Fibroblast of the aortic adventitia (primary cell): ENCODE measurements around the gene NLRP11. TPM values are rescaled to one million over a fixed set of nuclear protein-coding genes. Genes with fewer than 3 reads are reported as not detected.

Source experiments
- DNase-seq: peaks from one replicate; pipeline ENCODE4 v3.0.0-alpha.2; 2010; ENCODE audit warnings: low read depth
- H3K4me3 ChIP-seq: 2 replicates; pipeline ENCODE4 v1.5.1; 2011; ENCODE audit warnings: low read depth, mild to moderate bottlenecking, control low read depth, low read length, moderate library complexity
- total RNA-seq: library from RNA; depleted of rRNA; stranded (reverse); fragments of >200 nt; gene quantifications from 2 replicates; pipeline ENCODE4 v1.2.3, GENCODE V29; 2012; ENCODE audit warnings: low replicate concordance
- TF ChIP-seq, protein P1 (sequence below): IDR thresholded peaks from 2 replicates; pipeline ENCODE4 v1.5.1; 2011; ENCODE audit warnings: mild to moderate bottlenecking, low read length, control low read depth, inconsistent platforms; ENCODE audit not compliant: insufficient read depth

Gene NLRP11
- total RNA-seq, 1 donor: not detected

DNA sequence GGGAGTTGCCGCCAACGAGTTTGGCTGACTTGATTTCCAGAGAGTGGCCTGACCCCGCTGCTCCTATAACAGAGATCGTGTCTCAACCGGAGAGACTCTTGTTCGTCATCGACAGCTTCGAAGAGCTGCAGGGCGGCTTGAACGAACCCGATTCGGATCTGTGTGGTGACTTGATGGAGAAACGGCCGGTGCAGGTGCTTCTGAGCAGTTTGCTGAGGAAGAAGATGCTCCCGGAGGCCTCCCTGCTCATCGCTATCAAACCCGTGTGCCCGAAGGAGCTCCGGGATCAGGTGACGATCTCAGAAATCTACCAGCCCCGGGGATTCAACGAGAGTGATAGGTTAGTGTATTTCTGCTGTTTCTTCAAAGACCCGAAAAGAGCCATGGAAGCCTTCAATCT lies 26.2 kb upstream of the NLRP11 start:
- TF ChIP-seq, protein P1, sequence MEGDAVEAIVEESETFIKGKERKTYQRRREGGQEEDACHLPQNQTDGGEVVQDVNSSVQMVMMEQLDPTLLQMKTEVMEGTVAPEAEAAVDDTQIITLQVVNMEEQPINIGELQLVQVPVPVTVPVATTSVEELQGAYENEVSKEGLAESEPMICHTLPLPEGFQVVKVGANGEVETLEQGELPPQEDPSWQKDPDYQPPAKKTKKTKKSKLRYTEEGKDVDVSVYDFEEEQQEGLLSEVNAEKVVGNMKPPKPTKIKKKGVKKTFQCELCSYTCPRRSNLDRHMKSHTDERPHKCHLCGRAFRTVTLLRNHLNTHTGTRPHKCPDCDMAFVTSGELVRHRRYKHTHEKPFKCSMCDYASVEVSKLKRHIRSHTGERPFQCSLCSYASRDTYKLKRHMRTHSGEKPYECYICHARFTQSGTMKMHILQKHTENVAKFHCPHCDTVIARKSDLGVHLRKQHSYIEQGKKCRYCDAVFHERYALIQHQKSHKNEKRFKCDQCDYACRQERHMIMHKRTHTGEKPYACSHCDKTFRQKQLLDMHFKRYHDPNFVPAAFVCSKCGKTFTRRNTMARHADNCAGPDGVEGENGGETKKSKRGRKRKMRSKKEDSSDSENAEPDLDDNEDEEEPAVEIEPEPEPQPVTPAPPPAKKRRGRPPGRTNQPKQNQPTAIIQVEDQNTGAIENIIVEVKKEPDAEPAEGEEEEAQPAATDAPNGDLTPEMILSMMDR: no peak

DNA sequence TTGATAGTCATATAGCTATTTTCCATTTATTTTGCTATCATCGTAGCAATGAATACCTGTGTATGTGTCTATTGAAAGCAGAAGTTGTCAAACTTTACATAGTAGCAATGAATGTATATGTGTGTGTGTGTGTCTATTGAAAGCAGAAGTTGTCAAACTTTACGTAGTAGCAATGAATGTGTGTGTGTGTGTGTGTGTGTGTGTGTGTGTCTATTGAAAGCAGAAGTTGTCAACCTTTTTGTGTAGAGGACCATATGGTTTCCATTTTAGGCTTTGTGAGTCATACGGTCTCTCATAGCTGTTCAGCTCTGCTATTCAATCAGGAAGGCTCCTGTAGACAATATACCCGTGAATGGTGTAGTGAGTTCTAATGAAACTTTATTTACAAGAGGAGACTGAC lies 25.4 kb upstream of the NLRP11 start:
- TF ChIP-seq, protein P1: no peak
- H3K4me3 ChIP-seq: no peak overlapping the region
- DNase-seq: no peak

More for the DNA sequence above, 26.2 kb upstream of the NLRP11 start:
- H3K4me3 ChIP-seq: no peak overlapping the region
- DNase-seq: no peak

DNA sequence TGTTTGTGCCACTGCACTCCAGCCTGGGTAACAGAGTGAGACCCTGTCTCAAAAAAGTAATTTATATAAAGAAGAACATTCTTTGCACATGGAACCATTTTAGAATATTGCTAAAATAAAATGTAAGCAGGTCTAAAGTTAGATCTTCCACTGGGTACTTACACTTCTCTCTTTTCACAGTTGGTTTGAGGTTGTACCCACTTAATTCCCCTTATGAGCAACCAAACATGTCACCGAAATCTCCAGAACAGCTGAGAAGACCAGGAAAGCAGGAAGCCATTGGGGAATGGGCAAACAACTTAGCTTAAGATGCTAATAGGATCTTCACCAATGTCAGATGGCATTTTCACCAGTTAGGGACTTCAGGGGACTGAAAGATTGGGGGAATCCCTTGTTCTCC lies 23.4 kb upstream of the NLRP11 start:
- no peak overlapping the region for H3K4me3 ChIP-seq
- TF ChIP-seq, protein P1: no peak
- no peak for DNase-seq

DNA sequence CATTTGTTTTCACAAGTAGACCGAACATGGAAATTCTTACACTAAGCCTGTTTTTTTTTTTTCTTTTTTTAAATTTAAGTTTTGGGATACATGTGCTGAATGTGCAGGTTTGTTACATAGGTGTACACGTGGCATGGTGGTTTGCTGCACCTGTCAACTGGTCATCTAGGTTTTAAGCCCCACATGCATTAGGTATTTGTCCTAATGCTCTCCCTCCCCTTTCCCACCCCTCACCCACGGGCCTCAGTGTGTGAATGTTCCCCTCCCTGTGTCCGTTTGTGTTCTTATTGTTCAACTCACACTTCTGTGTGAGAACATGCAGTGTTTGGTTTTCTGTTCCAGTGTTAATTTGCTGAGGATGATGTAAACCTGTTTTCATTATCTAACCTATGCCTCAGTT lies 7.1 kb upstream of the NLRP11 start:
- TF ChIP-seq, protein P1: no peak
- no peak overlapping the region for H3K4me3 ChIP-seq
- DNase-seq: no peak

DNA sequence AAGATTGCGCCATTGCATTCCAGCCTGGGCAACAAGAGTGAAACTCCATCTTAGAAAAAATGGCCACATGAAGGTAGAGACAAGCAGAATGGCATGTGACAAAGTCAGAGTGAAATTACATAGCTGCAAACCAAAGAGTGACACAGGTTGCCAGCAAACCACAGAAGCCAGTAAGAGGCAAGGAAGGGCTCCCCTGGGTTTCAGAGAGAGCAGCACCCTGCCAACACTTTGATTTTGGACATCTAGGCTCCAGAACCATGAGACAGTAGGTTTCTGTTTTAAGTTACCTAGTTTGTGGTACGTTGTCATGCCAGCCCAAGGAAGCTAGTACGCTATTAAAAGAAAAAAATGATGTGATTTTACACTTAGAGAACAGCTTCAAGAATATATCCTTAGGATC lies 6.5 kb upstream of the NLRP11 start:
- DNase-seq: no peak
- H3K4me3 ChIP-seq: no peak overlapping the region
- TF ChIP-seq, protein P1: no peak

DNA sequence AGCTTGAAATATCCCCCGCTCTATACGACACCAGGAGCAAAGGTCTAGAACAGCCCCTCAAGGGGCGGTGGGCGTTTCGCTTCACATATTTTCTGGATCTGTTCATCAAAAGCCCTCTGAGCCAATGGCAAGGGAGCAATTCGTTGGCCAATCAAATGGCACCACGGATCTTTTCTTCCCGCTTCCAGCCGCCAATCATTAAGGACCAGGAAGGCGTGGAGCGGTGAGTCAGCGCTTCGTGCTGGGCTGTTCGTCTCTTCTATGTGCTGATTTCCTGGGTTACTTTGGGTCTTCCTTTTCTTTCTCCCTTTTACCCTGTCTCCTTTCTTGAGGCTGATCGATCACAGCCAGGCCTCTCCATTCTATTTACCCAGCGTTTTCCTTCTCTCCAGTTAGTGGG lies 4.5 kb upstream of the NLRP11 start, which contains the start of gene NLRP4:
Gene NLRP4, plus strand, starts transcription at position 201 of the 400 bp plus-strand sequence. CDS start 15,541 bp downstream, outside the sequence.
- H3K4me3 ChIP-seq: no peak within 1 kb of the TSS
- TF ChIP-seq, protein P1: no peak
- no peak for DNase-seq

DNA sequence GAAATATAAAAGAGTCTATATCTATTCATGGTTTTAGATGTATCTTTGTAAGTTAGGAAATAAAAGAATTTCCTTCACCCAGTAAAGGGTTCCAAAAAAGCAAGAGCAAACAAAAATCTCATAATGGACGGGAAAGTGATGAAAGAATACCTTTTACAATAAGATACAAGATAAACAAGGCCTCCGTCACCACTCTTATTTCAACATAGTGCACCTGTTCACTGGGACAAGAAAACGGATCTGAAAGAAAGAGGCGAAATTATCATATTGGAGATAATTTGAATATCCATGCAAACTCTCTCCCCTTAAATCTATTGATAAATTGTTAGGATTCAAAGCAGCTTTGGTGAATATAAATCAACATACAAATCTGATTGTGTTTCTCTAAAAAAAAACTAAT lies 877 bp upstream of the NLRP11 start:
- H3K4me3 ChIP-seq: no peak overlapping the region
- TF ChIP-seq, protein P1: no peak
- no peak for DNase-seq
